C1 segment of cervical spinal cord (tissue), 14 donors: ENCODE results near the gene LOXHD1.

Source experiments
- DNase-seq, 14 donors: peaks; one replicate each; lab custom pipeline; 2025; lab: John Stamatoyannopoulos, UW

LOXHD1 gene

DNA sequence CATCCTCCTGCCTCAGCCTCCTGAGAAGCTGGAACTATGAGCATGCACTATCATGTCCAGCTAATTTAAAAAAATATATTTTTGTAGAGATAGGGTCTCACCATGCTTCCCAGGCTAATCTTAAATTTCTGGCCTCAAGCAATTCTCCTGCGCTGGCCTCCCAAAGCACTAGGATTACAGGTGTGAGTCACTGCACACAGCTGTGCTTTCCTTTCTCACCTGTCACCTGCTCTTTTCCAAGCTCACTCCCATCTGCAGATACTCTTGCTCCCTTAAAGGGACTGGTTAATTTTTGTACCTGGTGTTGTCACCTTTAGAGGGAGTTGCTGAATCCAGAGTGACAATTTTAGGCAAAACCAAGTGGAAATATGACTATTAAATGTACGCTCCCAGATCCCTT is 178.2 kb downstream of the LOXHD1 start:
- no peak for DNase-seq

DNA sequence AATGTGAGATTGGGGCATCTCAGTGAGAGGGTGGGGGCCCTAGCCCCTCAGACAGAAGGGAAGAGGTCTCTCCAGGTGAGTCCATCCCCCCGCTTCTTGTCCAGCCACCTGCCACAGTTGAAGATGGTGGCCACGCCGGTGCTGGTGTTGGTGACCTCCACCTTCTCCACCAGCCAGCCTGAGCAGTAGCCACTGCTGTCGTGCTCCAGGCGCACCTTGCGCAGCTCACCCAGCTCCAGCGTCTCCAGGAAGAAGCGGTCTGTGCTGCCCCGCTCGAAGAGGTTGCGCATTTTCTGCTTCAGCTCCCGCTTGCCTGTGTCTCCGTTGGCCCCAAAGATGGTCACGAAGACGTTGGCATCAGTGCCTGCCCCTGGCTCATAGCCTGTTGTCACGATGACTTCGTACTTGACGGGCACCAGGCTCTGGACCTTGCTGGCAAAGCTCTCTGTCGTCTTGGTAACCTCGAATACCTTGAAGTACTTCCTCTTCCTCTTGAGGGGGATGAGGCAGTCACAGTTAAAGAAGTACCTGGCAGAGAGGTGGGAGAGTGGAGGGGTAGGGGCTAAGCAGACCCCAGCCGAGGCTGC is 179.5 kb downstream of the LOXHD1 start:
- no peak for DNase-seq

DNA sequence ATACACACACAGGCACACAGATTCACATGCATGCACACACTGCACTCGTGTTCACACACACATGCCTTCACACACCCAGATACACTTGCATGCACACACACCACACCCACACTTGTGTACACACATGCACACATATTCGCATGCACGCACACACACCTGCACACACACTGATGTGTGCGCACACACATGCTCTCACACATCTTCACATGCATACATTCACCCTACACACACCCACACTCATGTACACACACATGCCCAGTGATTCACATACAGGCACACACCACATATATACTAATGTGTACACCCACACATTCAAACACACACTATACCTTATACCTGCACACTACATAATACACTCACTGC is 181.6 kb downstream of the LOXHD1 start:
- DNase-seq, result no peak

DNA sequence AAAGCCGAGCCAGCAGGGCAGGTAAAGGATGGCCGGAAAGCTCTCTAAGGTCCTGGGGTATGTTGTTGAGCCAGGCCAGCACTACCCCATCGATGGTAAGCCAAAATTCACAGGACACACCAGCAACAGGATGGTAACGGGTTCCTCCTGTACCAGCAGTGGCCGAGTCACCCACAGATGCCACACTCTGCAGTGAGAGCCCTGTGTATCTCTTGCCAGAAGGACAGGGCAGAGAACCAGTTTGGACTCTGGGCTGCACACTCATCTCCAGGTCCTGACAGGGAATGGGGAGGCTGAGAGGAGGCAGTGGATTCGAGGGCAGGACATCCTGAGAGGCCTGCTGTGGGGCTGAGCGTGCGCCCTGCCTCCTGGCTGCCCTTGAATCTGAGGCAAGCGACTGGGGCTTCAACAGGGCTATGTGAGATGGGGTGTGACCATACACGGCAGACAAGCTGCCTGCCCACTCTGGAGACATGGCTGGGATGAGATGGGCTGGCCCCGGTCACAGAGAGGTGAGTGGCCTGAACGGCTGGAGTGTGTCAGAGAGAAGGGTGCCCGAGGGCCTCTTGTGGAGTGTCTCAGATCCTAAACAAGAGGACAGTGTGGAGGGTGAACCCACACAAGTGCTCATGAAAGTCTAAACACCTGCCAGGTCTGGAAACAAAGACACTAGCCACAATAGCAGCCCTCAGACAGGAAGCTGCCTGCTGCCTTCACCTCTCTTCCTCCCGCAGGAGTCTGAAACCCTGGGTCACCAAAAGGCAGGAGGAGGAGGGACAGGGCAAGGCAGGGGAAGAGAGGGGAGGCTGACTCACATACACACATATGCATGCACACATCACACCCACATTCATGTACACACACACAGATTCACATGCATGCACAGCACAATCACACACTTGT is 182.3 kb downstream of the LOXHD1 start:
- peak in 1 of 14 donors; percentile 45 for DNase-seq

DNA sequence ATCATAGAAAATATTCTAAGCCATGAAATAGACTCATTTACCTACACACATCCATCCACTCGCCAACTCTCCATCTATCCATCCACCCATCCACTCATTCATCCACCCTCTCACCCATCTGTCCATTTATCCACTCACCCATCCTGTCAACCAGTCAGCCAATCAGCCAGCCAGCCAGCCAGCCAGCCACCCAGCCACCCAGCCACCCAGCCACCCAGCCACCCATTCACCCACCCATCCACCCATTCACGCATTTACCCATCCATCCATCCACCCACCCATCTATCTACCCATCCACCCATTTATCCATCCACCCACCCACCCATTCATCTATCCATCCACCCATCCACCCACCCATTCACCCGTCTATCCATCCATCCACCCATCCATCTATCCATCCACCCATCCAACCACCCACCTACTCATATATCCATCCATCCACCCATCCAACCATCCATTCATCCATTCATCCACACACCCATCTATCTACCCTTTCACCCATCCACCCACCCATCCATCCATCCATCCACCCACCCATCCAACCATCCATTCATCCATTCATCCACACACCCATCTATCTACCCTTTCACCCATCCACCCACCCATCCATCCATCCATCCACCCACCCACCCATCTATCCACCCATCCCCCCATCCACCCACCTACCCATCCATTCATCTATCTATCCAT is 185.1 kb downstream of the LOXHD1 start:
- no peak for DNase-seq

DNA sequence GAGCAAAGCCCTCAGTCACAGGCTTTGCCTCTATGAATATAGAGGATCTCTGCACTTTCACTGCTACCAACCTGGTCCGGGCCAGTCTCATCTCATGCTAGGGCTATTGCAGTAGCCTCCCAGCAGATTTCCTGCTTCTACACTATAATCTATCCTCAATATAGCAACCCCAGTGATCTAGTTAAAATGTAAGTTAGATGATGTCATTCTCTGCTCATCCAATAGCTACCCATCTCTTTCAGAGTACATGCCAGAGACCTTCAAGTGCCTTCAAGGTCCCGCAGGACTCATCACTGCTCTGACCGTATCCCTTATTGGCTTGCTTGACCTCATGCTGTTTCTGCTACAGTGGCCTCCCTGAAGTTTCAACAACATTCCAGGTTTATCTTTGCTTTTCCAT is 186.3 kb downstream of the LOXHD1 start:
- DNase-seq, result no peak

DNA sequence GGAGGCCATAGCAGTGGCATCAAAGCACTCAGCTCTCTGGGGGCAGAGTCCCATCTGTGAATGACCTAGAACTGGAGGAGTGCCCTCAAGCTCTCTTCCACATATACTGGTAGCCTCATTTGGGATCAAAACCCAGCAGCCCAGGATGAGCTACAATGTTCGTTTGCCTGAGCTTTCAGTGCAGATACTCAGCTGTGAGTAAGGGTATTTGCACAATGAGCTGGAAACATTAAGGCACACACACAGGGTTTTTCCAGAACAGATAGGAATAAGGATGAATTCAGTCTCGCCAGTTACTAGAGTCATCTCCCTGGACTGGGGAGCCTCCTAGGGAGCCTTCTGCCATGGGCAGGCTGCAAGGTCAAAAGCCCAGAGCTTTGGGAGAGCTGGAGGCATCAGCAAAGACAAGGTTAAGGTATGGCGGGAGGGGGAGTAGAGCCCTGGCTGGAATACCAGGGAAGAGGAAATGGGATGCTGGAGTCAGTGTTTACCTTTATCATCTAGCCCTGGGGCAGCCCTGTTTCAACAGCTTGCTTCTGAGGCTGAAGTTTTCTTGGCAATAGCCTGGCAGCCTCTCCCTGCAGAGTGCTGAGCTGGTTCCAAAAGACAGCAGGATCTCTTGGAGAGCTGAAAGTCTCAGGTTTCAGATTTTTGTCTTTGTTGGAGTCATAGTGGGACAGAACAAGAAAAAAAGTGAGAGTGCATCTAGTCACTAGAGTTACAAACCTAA is 187.7 kb downstream of the LOXHD1 start:
- peak in 1 of 14 donors; percentile 60 for DNase-seq

DNA sequence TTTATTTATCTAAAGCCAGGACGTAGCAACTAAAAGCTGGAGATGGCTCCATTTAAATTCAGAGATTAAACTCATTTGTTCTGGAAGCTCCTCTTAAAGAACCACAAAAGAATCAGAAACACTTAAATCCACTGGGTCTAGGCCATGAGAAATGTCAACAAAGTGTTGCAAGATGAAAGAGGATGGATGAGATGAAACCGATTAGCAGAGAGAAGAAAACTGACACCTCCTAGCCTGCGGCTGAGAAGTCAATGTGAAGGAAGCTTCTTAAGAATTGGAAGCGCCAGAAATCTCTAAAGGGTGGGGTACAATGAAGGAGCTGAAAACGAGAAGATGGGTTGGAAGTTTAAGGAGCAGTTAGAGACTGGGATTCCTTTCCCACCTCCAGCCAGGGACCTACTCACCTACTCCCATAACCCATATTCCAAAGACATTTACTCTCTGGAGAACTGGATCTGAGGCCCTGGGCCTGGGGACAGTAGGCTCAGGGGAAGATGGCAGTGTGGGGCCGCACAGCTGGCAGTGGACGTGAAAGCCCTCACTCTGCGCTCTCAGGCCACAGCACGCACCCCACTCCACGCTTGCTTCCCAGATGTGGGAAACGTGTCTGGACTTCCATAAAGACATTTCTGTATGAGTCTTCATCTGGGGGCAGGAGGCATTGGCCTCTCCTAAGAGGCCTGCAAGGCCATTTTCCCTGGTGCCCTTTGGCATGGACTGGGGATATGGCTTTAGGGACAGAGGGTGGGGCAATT is 188.4 kb downstream of the LOXHD1 start:
- DNase-seq, result no peak

DNA sequence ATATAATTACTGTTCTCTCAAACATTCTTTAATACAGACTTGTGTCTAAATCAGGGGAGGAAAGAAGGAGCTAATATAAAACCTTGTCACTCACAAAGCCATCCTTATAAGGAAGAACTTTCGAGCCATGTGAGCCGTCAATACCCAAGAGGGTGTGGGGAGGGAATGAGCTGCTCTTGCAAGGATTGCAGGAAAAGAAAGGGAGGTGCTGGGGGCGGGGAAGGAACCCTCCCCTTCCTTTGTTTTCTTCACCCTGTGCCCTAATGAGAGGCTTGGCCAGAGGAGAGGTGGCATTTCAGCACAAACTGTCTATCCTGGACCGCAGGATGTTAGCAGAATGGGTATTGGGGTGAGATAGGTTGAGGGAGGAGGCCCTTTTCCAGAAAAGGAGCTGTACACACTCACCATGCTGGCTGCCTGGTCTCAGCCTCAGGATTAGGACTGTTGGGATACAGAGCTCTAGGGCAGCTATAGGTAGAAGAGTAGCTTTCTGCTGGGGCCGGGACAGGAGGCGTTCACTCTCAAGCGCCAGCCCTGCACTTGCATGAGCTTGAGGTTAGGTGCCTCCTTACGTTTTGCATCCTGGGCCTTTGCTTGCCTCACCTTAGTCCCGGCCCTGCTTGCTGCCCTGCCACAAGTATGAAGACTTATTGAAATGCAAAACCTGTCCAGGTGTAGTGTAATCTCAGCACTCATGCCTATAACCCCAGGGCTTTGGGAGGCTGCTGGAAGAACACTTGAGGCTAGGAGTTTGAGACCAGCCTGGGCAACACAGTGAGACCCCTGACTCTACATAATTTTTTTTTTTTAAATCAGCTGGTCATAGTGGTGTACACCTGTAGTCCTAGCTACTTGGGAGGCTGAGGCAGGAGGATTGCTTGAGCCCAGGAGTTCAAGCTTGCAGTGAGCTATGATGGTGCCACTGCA is 190.5 kb downstream of the LOXHD1 start:
- DNase-seq, result no peak

DNA sequence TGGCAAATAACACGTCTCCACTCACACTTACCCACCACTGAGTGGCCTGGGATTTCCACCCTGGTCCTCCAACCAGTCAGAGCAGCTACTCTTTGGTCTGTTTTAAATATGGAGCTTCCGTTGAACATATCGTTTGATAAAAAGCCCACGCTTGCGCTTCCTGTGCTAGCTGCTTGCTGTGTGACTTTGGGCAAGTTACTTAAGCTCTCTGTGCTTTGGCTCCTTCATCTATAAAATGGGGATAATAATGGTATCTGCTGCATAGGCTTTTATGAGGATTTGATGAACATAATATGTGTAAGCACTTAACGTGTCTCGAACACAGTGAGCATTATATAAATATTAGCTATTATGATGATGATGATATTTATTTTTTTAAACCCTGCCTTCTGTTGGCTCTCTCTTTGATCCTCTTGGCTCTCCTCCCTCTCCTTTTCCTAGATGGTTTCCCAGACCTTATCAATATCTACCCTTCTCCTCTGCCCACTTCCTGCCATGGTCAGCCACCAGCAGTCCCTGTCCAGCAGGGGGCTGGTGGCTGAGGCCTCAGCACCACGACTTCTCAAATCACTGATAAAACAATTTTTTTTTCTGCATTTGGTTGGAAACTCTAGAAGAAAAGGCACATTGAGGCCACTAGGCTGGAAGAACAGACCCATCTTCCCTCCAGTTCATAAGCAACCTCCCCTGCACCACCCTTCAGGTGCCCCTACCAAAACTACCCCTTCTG is 191.9 kb downstream of the LOXHD1 start:
- DNase-seq, result no peak

DNA sequence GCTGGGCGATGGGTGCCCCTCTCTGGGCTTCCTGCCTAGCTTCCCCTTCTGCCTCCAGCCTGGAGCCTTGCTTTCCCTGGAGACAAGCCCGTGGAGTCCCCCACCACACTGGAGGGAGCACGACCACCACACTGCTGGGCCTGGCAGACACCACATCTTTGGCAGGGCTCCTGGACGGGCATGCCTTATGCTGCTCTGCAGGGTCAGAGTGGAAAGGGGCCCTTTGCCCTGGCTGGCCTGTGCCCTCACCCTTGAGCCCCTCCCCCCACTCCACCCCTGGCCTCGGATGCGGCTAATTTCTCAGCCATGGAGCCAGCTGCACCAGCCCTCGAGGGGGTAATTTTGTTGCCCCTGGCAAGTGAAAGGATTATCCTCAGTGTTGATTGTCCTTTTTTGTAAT is 194.5 kb downstream of the LOXHD1 start:
- DNase-seq, result no peak

DNA sequence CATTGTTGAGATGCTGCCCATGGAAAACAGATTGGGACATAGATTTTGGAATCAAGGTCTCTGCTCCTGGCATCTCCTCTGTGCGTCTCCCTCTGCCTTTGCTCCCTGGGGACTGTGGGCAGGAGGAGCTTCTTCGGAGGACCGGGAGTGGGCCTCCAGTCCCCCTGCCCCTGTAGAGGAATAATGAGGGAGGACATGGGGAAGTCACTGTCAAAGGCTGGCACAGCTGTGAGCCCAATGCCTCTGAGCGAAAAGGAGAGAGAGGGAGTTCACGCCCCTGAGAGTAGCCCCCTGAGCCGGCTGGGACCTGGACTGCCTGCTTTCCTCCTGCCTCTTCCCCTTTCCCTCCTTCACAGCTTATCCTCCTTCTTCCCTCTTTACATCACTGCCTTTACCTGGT is 195.0 kb downstream of the LOXHD1 start:
- DNase-seq, result no peak

DNA sequence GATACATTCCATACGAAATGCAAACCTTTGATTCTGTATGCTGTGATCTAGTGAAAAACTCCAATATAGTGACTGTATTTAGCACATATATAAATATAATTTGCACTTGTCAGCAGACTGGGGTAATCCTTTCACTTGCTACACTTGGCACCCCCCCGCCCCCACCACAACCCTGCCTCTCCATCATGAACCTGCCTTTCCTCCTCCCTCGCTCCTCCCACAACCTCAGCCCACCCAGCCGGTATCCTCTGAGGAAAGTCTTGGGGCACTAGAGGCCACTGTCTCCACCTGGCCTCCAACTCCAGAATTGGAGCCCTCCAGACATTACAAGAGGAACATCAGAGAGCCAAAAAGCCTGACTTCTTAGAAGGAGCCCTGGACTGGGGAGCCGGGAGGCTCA is 196.3 kb downstream of the LOXHD1 start:
- no peak for DNase-seq

DNA sequence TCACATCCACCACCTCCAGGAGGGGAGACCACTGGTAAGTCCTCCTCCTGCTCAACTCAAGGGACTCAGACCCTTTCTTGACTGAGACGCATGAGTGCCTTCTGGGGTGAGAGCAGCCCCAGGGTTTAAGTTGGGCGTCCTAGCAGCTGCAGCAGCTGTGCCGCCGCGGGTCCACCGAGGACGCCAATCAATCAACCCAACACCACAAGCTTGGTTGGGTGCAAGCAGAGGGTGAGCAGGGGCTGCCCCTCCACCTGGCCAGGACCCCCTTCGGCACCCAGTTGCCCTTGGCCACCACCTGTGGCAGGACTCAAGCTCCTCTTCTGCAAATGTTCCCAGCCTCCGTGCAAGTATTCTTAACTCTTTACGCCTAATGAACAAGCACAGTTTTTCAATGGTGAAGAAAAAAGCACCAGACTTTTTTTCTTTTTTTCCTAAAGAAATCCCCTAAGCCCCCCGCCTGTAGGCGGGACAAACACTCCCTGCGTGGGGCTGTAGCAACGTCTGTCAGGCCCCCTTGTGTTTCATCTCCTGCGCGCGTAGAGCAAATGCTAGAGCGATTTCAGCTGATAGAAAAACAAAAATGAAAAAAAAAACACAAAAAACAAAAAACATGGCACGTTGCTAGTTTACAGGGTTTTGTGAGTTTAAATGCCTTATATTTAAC is 197.1 kb downstream of the LOXHD1 start:
- DNase-seq, result no peak

DNA sequence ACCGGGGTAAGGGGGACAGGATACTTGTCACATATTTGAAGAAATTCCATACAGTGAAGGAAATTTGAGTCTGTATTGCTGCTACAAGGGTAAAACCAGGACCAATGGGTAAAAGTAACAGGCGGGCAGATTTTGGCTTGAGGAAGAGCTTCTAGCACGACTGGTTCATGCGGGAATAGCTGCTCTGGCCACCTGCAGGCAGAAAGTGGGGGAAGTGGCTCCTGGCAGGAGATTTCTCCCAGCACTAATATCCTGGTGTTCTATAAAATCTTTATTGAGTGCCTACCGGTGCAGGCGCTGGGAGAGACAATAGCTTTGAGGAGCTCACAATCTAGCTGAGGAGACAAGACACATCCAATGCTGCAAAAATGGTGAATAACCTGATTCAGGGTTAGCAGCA is 198.5 kb downstream of the LOXHD1 start:
- no peak for DNase-seq

DNA sequence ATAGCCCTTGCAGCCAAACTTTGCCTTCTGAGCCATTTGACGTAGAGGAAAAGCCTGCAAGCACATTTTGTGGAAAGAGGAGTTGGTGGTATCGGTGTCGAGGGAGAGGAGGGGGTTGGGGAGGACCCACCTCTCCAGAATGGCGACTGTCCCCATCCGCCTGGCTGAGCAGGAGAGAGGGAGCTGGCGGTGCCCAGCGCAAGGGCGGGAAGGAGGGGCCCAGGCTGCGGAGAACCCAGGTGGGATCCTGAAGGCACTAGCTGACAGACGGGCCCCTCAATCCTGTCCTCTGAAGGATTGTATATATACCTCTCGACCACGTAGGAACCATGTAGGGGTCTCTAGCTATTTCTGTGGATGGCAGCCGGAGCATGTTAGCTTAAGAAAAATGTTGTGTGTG is 200.3 kb downstream of the LOXHD1 start:
- DNase-seq, result no peak

DNA sequence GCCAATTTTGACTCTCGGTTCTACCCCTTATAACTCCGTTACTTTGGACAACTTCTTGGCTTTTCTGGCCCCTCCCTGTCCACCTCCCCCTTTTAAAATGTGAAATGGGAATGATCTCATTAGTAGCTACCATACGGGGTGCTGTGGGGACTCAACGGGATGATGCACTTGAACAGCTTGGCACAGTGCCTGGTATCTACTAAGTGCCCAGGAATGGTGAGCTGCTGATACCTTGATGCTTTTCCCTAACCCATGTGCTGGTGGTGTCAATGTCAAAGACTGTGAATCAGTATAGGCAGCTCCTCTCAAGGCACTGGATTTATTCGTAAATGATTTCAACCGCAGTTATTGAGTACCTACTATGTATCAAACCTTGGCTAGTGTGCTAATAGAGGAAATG is 204.2 kb downstream of the LOXHD1 start:
- DNase-seq, result no peak

DNA sequence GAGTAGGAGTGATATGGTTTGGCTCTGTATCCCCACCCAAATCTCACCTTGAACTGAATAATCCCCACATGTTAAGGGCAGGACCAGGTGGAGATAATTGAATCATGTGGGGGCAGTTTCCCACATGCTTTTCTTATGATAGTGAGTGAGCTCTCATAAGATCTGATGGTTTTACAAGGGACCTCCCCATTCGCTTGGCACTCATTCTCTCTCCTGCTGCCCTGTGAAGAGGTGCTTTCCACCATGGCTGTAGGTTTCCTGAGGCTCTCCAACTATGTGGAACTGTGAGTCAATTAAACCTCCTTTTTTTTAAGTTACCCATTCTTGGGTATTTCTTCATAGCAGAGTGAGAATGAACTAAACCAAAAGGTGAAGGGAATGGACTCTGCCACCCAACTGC is 207.5 kb downstream of the LOXHD1 start:
- DNase-seq, result no peak

DNA sequence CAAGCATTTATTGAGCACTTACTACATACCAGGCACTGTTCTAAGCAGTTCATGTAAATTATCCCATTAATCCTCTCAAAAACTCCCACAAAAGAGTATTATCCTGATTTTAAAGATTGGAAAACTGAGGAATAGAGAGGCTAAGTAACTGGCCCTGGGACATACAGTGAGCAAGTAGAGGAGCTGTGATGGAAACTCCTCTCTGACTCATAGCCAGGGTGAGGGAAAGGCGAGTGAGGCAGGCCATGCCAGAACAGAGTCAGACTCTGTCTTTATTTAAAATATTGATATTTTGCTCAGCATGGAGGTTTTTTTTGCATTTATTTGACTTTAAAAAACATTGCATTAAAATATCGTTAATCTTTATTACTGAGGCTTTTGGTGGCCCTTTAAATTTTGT is 208.0 kb downstream of the LOXHD1 start:
- no peak for DNase-seq
